Hematopoietic multipotent progenitor cell treated with erythropoietin and hydrocortisone succinate and interleukin-3 and kit ligand, for 15 days (in vitro differentiated cells): ENCODE data around the gene XCR1.
"Not testable (repeated sequence)": the region's sequence is repeated elsewhere in the genome, so short reads cannot be mapped to it uniquely, and the experiment has no call there.

Source experiments
- DNase-seq: peaks from one replicate; pipeline ENCODE4 v3.0.0-alpha.2; 2015; ENCODE audit warnings: low spot score

XCR1 gene, protein sequence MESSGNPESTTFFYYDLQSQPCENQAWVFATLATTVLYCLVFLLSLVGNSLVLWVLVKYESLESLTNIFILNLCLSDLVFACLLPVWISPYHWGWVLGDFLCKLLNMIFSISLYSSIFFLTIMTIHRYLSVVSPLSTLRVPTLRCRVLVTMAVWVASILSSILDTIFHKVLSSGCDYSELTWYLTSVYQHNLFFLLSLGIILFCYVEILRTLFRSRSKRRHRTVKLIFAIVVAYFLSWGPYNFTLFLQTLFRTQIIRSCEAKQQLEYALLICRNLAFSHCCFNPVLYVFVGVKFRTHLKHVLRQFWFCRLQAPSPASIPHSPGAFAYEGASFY

DNA sequence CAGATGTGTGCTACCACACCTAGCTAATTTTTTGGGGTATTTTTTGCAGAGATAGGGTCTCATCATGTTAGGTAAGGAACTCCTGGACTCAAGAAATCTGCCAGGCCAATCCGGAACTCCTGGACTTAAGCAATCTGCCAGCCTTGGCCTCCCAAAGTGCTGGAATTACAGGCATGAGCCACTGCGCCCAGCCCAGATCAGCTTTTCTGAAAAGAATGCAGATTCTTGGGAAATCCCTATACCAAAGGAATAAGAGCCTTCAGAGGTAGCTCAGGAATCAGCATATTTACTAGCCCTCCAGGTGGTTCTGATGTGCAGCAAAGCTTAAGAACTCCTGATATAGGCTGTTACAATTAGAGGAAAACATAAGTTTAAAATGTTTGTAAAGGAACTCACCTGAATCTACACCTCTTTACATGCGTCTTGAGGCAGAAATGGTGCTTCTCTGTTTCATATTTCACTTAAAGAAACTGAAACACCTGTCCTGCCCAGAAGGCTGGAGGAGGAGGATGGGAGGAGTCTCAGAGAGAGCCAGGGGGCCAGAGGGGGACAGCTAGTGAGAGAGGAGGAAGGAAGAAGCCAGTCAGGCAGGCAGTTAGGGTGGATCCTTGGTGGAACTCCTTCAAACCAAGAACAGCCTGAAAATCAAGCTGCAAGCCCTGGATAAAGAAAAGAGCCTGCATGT is at the start of gene XCR1:
Gene XCR1, minus strand, starts transcription at position 463 of the 685 bp plus-strand sequence. CDS start 5,536 bp downstream, outside the sequence.
- no peak for DNase-seq

- DNase-seq, result no peak
Observed at GRCh38 chr3:46076606-46077005, 49.3 kb upstream of the XCR1 start.

DNA sequence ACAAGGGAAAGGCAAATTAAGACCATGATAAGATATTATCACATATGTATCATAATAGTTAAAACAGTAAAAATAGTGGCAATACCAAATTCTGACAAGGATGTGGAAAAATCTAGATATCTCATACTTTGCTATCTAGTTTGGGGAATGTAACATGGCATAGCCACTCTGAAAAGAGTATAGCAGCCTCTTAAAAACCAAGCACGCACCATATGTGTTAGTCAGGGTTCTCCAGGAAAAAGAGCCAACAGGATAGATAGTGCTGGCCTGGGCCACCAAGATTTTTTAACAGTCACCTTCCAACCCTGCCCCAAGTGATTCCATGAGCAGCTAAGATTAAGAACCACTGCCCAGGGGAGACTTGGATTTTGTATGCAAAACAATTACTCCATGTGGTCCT is 48.5 kb upstream of the XCR1 start:
- no peak for DNase-seq

GRCh38 chr3:46071222-46071858 is 44.1 kb upstream of the XCR1 start:
- no peak for DNase-seq

DNA sequence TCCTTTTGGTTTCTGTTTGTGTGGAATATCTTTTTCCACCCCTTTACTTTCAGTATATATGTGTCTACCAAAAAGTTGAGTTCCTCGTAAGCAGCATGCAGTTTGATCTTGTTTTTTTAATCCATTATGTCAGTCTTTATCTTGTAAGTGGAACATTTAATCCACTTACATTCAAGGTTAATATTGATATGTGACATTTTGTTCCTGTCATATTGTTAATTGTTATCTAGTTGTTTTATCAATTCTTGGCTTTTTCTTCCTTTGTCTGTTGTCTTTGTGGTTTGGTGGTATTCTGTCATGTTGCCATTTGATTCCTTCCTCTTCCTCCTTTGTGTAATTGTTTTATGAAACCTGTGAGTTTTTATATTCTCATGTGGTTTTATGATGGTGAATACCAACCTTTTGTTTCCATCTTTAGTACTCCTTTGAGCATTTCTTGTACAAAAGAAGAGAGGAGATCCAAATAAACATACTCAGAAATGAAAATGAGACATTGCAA is 43.4 kb upstream of the XCR1 start:
- no peak for DNase-seq

GRCh38 chr3:46068501-46068900 is 41.2 kb upstream of the XCR1 start:
- DNase-seq, result no peak

- DNase-seq, result no peak
Observed at GRCh38 chr3:46067401-46067800, 40.1 kb upstream of the XCR1 start.

DNA sequence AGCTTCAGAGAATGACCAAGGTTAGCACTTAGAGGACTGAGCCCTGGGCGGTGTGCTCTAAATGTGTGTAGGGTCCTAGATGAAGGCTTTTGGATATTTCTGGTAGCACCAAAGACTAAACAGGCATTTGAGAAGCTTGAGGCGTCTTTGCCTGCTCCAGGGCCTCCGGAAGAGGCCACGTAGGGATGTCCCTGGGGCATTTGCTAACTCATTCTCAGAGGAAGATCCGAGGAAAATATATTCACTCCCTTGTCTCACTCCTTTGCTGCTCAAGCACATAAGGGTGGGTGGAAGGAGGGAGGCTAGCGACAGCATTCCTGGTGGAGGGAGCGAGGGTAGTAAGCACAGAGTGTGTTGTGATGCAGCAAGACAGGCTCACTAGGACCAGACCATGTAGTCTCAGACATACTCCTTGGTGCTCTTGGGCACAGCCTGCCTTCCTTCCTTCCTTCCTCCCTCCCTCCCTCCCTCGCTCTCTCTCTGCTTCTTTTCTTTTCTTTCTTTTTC is 38.5 kb upstream of the XCR1 start:
- DNase-seq, result no peak

DNA sequence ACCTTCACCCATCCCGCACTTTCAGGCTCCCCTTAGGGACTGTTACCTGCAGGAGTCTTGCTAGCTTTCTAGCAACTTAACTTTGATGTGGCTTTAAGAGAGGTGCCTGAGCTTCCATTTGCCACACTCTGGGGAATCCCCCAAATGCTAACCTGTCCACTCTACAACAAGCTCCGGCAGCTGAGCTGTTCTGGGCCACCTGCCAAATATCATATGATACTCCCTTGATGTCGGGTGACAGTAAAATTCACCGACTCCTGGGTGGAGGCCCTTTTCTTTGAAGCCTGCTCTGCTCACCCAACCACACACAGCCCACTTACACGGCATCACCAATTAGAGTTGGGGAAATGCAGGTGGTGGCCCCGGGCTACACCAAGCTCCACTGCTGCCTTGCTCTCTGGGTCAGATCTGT is 38.0 kb upstream of the XCR1 start:
- DNase-seq, result no peak

DNA sequence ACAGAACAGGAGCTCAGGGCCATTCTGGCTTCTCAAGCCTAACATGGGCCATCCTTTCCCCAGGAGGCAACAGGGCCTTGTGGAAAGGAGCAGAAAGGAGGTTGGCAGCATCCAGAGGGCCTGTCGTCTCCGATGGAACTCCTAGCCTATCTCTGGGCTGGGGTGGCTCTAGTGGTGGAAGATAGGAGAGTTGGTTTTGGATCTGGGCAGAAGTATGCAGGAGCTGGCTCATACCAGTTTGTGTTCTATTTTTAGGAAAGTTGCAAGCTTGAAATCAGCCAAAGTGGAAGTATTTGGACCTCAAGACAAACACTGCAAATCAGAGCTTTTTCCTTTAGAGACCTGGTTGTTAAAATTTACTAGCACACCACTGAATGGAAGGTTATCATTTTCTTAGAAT is 35.4 kb upstream of the XCR1 start:
- DNase-seq, result no peak

- no peak for DNase-seq
Observed at GRCh38 chr3:46061887-46062286, 34.6 kb upstream of the XCR1 start.

DNA sequence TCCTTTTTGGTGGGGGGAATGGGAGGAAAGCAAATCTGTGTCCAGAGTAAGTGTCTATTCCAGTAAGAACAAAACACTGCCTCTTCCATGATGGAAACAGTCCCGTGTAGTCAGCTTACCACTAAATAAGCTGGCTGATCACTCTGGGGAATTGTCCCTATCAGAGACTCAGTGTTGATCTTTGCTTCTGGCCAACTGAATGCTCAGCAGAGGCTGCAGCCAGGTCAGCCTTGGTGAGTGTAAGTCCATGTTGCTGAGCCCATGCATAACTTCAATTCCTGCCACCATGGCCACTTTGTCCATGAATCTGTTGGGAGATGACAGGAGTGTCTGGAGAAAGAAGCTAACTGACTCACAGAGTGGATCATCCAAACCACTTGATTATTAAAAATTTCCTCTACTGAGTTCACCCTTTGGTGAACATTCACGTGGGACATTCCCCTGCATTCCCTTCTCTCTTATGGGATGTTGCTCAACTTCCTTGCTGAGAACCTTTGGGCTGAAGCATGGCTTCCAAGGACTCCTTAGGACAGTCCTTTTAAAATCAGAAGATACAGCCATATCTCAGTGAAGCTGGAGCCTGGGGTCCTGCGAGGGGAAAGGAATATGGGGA is 33.9 kb upstream of the XCR1 start:
- no peak for DNase-seq

GRCh38 chr3:46060551-46060950 is 33.3 kb upstream of the XCR1 start:
- DNase-seq, result no peak

DNA sequence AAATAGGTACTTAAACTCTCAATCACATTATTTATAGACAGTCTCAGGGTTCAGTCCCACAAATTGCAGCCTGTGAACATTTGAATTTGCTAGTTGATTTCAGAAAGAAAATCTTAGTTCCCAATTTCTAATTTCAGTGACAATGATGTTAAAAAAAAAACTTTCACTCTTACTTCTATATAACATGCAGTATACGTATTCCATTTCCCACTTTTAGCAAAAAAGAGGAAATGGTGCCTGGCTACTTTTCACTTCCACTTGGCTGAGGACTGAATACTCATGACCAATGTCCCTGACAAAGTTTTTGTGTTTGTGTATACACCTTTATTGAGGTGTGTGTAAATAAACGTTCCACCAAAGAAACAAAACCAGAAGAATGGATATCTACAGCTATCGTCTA is 32.1 kb upstream of the XCR1 start:
- no peak for DNase-seq

GRCh38 chr3:46058981-46059380 is 31.7 kb upstream of the XCR1 start:
- DNase-seq, result no peak

DNA sequence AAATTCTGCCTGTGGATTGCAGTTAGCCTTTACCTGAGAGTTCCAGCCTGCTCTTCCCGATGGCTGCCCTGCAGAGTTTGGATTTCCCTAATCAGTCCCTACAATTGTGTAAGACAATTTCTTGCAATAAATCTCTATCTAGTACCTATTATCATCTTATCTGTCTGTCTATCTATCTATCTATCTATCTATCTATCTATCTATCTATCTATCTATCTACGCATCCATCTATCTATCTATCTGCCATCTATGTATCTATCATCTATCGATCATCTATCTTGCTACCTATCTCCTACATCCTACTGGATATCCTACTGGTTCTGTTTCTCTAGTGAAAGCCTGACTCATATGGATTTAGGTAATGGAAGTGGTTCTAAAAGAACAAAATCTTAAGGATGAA is 30.4 kb upstream of the XCR1 start:
- DNase-seq, result no peak

GRCh38 chr3:46056686-46057085 is 29.4 kb upstream of the XCR1 start:
- no peak for DNase-seq

DNA sequence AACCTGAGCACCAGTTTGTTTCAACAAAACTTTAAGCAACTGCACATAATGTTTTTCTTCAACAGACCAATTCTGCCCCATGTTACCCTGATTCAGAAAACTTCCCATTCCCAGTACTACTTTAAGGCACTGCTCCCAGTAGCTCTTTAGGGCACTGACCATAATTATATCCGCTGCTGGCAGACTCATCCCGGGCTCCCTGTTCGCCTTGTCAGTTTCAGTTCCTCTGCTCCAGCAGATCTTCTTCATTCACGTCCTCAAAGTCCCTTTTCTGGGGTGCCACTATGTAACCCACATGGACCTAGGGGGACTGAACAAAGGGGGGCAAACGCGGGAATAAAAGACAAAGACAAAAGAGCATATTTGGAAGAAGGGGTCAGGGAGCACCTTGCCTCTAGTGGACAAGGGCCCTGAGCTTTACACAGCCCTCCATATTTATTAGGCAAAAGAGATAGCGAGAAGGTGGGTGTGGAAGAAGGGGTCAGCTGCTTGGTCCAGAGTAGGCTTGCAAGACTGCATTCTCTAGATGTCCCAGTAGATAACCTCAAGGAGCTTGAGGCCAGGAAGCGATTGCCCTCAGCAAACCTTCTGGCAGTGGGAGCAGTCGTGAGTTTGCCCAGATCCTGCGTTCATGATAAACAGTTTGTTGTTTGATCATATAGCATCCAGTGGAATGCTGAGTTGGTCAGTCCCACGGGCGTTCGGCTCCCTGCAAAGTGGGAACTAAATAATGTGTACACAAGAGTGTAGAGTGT is 26.7 kb upstream of the XCR1 start:
- DNase-seq, result not testable (repeated sequence)

DNA sequence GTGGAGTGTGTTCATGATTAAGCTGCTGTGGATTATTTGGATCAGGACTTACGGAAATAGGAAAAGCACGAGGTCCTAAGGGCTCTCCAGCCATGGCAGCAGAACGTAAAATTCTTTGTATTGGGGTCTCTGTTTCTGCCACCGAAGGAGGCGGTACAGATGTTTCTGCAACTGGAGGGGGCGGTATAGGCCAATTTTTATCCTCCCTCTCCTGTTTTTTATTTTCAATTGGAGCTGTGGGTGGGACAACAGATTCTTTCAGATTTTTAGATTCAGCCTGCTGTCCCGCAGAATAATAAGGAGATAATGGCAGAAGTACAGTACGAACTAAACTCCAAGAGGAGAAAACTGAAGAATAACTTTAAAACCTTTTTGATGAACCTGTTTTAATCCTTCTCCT is 26.0 kb upstream of the XCR1 start:
- DNase-seq, result not testable (repeated sequence)

GRCh38 chr3:46052531-46052930 is 25.2 kb upstream of the XCR1 start:
- DNase-seq, result no peak

DNA sequence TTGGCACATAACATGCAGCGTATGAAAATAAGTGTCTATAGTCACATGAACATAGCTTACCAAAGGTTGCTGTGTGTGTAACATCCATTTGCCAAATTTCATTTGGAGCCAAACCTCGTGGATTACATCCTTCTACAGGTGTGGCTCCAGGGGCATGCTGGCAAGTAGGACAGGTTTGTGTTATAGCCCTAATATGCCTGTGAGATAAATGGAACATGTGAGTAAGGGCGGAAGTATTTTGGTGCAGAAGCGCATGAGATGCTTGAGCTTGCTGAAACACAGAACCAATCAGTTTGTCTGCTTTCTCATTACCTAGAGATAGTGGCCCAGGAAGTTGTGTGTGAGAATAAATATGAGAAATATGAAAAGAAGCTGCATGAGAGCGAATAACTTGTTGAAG is 21.8 kb upstream of the XCR1 start:
- DNase-seq, result no peak

- not testable (repeated sequence) for DNase-seq
Observed at GRCh38 chr3:46046231-46046630, 18.9 kb upstream of the XCR1 start.
